BLaER1 (cell line): ENCODE data around the gene YTHDF1.
"Not testable (repeated sequence)": the region's sequence is repeated elsewhere in the genome, so short reads cannot be mapped to it uniquely, and the experiment has no call there.

Source experiments
- H3K27ac ChIP-seq: shearing (Covaris generic); formaldehyde crosslinking; 2 replicates; pipeline ENCODE4 v1.8.1; 2022
- H3K27me3 ChIP-seq: shearing (Covaris generic); formaldehyde crosslinking; 2 replicates; pipeline ENCODE4 v1.8.1; 2022
- H3K36me3 ChIP-seq: shearing (Covaris generic); formaldehyde crosslinking; 2 replicates; pipeline ENCODE4 v1.8.1; 2022
- H3K4me1 ChIP-seq: shearing (Covaris generic); formaldehyde crosslinking; 2 replicates; pipeline ENCODE4 v1.8.1; 2022
- H3K4me2 ChIP-seq: shearing (Covaris generic); formaldehyde crosslinking; 2 replicates; pipeline ENCODE4 v1.8.1; 2022
- H3K4me3 ChIP-seq: shearing (Covaris generic); formaldehyde crosslinking; 2 replicates; pipeline ENCODE4 v1.8.1; 2022
- H3K9ac ChIP-seq: shearing (Covaris generic); formaldehyde crosslinking; 2 replicates; pipeline ENCODE4 v1.8.1; 2022
- H3K9me3 ChIP-seq: shearing (Covaris generic); formaldehyde crosslinking; 2 replicates; pipeline ENCODE4 v1.8.1; 2022
- H4K20me1 ChIP-seq: shearing (Covaris generic); formaldehyde crosslinking; 2 replicates; pipeline ENCODE4 v1.8.1; 2022
- Cebpa-rat ChIP-seq: shearing (Covaris generic); IDR thresholded peaks from 2 replicates; pipeline ENCODE4 v1.8.1; 2022

Gene YTHDF1

DNA sequence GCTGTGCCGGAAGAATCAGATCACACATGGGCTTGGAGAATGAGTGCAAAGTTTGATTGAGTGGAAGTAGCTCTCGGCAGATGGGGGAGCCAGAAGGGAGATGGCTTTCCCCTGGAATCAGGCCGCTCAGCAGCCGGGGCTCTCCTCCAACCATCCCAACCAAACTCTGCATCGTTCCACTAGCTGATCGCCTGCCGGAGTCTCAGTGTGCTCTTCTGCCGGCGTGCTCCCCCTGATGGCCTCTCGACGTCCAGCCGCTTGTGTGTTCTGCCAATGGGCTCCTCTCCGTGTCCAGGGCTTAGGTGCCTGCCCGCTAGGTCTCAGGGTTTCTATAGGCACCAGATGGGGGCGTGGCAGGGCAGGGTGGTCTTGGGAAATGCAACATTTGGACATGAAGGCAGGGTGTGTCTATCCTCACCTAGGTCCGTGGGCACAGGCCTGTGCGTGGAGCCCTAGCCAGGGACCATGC, 14.9 kb upstream of the YTHDF1 start:
- Histone ChIP-seq H4K20me1 (no peaks in the 10 kb centered on the region), H3K9me3 (no peaks in the 10 kb centered on the region), H3K27me3 (peaks cover 28% of the 10 kb centered on the region), H3K27ac (no peak overlapping the region), H3K4me2 (peak overlapping the region; percentile 75), H3K9ac (no peak overlapping the region; the same call in 1 of the 2 replicates), H3K4me3 (no peak overlapping the region), H3K36me3 (no peaks in the 10 kb centered on the region), H3K4me1 (peaks cover 78% of the 10 kb centered on the region)
- no peak for TF ChIP-seq Cebpa-rat

DNA sequence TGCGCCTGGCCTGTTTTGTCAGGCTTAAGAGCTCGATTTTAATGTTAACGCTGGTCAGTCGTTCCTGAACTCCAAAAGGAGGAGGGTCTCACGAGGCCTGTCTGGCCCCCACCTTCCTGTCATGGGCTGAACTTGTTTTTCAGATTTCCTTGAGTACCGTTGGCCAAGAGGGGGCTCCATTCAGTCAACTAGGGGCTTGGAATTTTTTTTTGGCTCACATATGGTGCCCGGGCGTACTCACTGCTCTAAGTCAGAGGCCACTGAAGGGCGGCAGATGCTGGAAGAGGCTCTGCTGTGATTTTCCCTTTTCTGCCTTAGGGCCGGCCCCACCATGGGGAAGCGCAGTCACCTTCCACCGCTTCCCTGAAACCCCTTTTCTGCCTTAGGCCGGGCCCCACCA, 12.9 kb upstream of the YTHDF1 start:
- TF ChIP-seq Cebpa-rat: no peak
- Histone ChIP-seq H3K9me3 (no peaks in the 10 kb centered on the region), H3K27ac (no peak overlapping the region), H3K36me3 (no peaks in the 10 kb centered on the region), H3K4me2 (peak overlapping the region; percentile 75), H3K4me3 (no peak overlapping the region), H4K20me1 (no peaks in the 10 kb centered on the region), H3K9ac (no peak overlapping the region), H3K27me3 (peaks cover 28% of the 10 kb centered on the region), H3K4me1 (peaks cover 78% of the 10 kb centered on the region)

DNA sequence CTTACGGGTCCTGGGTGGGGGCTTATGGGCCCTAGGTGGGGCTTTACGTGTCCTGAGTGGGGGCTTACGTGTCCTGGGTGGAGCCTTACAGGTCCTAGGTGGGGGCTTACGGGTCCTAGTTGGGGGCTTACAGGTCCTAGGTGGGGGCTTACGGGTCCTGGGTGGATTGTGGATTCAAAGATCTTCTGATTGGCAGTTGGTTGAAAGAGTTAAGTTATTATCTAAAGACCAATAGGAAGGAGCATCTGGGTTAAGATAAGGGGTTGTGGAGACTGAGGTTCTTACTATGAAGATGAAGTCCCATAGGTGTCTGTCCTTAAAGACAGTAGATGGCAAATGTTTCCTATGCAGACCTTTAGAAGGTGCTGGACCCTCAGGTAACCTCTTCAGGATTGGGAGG, 11.3 kb upstream of the YTHDF1 start:
- Histone ChIP-seq H3K9ac (no peak overlapping the region), H3K36me3 (no peaks in the 10 kb centered on the region), H3K4me1 (peaks cover 72% of the 10 kb centered on the region), H3K27me3 (peaks cover 17% of the 10 kb centered on the region), H3K9me3 (no peaks in the 10 kb centered on the region), H3K4me3 (no peak overlapping the region), H3K27ac (no peak overlapping the region), H4K20me1 (no peaks in the 10 kb centered on the region), H3K4me2 (no peak overlapping the region)
- no peak for TF ChIP-seq Cebpa-rat

DNA sequence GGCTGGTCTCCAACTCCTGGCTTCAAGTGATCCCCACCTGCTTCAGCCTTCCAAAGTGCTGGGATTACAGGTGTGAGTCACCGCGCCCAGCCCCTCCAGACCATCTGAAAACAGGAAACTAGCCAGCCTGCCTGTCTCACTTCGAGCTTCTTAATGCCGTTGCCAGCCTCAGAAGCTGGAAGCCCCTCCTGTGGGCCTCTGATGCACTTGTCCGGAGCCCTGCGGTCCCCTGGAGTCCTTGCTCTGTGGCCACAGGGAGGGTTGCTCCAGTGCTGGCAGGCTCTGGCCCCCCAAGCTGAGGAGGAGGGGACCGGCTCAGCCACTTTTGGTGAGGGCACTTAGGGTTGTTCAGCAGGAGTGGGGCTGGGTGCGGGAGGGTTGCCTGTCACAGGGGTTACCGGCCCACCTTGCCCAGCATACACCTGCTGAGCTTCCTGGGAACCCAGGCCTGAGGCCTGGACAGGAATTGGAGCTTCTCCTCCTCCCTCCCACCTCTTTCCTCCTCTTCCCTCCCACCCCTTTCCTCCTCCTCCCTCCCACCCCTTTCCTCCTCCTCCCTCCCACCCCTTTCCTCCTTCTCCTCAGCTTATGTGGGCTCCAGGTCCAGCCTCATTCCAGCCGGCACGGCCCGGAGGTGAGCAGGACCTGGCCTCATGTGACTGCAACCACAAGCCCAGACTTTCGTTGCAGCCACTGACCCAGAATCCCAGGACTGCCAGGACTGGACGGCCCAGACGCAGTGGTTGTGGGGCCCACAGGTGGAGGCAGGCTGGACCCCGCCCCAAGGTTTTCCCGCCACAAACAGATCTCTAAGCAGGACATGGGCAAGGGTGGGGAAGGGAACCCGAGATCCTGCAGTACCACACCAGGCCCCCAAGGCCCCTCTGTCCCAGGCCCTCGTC, 10.4 kb upstream of the YTHDF1 start:
- no peak for TF ChIP-seq Cebpa-rat
- H3K27me3 ChIP-seq: peaks cover 7% of the 10 kb centered on the region; the same call in 1 of the 2 replicates
- no peak overlapping the region for H3K27ac ChIP-seq
- H3K9me3 ChIP-seq: no peaks in the 10 kb centered on the region
- no peaks in the 10 kb centered on the region for H4K20me1 ChIP-seq
- H3K4me3 ChIP-seq: no peak overlapping the region
- H3K9ac ChIP-seq: no peak overlapping the region
- no peaks in the 10 kb centered on the region for H3K36me3 ChIP-seq
- H3K4me2 ChIP-seq: peak overlapping the region; percentile 14; the same call in 1 of the 2 replicates
- H3K4me1 ChIP-seq: peaks cover 72% of the 10 kb centered on the region

DNA sequence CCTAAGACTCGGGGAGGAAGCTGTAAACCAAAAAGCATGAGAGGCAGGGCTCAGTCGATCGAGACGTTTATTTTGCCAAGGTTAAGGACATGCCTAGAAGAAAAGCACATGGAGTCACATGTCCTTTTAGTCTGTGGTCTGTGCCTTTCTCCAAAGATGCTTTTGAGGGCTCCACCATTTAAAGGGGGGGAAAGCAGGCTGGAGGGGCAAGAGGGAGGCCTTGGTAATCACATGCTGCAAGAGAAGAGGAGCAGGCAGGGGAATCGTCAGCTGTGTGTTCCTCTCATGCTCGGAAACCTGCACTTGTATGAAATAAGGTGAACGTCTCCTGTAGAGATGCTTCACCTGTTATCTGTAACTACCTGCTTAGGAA, 9.1 kb upstream of the YTHDF1 start:
- Histone ChIP-seq H3K4me2 (peak overlapping the region; percentile 49), H3K4me3 (no peak overlapping the region), H3K9me3 (no peaks in the 10 kb centered on the region), H3K27ac (0 out of 2 replicates have a peak overlapping the region, but pooled peaks have one; percentile 14), H3K4me1 (peaks cover 59% of the 10 kb centered on the region), H3K27me3 (0 out of 2 replicates have a peak, but pooled peaks cover under 1% of the 10 kb centered on the region), H4K20me1 (no peaks in the 10 kb centered on the region), H3K36me3 (no peaks in the 10 kb centered on the region), H3K9ac (no peak overlapping the region)
- TF ChIP-seq Cebpa-rat: no peak

DNA sequence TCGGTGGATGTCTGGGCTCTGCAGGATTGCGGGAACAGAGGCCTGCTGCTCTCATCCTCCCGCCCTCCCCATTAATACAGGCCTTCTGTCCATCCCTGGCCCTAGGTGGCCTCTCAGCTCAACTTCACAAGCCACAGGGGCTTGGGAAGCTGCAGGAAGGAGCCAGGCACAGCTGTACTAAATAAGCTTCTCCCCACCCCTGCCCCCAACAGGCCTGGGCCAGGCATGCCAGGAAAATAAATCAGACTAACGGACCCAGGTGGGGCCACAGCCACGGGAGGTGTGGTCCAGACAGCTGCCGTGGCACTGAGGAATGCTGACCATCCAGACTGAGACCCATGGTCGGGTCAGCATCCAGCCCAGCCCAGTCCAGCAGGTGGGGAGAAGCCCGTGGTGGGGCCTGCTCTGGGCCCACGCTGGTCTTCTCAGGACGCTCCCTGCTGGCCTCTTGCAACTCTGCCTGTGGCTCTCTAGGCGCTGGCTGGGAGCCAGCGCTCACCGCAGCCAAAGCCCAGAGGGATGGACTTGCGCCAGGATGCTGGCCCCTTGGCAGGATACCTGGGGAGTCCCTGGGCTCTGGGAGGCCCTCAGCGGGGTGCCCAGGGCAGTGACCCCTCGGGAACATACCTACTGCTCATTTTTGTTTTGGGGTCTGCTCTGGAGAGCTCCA, 8.6 kb upstream of the YTHDF1 start:
- peak overlapping the region; percentile 49 for H3K4me2 ChIP-seq
- TF ChIP-seq Cebpa-rat: no peak
- no peaks in the 10 kb centered on the region for H3K27me3 ChIP-seq
- 0 out of 2 replicates have a peak overlapping the region, but pooled peaks have one; percentile 14 for H3K27ac ChIP-seq
- no peak overlapping the region for H3K4me3 ChIP-seq
- no peak overlapping the region for H3K9ac ChIP-seq
- peaks cover 54% of the 10 kb centered on the region for H3K4me1 ChIP-seq
- H4K20me1 ChIP-seq: no peaks in the 10 kb centered on the region
- no peaks in the 10 kb centered on the region for H3K9me3 ChIP-seq
- no peaks in the 10 kb centered on the region for H3K36me3 ChIP-seq

DNA sequence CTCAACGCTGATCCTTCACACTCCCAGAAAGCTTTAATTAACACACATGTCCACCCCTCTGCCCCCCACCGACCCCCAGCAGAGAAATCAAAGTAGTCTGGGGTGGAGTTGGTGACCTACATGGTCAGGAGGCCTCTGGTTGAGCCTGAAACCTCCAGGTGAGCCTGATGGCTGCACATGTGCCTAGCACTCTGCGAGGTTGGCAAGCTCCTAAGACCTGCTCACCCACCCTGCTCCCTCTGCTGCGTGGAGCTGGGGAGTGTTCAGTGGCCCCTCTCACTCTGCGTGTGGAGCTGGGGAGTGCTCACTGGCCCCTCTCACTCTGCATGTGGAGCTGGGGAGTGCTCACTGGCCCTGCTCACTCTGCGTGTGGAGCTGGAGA, 7.9 kb upstream of the YTHDF1 start:
- Histone ChIP-seq H3K27ac (no peak overlapping the region), H3K36me3 (no peaks in the 10 kb centered on the region), H3K4me3 (no peak overlapping the region), H3K9me3 (no peaks in the 10 kb centered on the region), H4K20me1 (no peaks in the 10 kb centered on the region), H3K4me1 (peaks cover 47% of the 10 kb centered on the region), H3K9ac (no peak overlapping the region), H3K27me3 (no peaks in the 10 kb centered on the region), H3K4me2 (peak overlapping the region; percentile 49)
- TF ChIP-seq Cebpa-rat: no peak

DNA sequence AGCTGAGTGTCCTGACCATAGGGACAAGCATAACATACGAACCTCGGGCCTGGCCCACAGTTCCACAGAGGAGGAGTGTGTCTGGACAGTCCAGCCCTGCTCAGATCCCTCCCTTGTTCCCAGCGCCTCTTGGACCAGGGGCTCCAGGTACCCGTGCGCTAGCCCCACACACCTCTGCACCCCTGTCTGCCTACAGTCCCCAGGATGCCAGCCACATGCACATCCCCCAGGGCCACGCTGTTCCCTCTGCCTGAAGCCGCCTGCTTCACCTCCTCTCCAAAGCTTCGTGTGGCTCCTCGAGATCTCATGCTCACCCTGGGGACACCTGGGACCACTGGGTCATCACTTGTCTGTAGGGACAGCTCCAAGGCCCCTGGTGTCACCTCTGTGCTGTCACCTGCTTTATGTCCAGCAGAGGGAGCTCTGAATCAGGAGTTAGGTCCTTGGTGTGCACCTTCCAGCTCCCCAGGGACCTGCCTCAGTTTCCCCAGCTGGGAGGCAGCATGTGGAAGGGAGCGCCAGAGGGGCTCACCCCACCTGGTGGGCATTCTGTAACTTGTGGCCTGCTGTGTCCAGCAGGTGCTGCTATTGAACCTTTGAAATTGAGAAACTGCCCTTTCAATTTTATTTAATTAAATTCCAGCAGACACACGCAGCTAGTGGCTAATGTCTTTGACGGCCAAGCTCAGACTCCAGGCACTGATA, 7.3 kb upstream of the YTHDF1 start:
- no peaks in the 10 kb centered on the region for H4K20me1 ChIP-seq
- H3K9me3 ChIP-seq: no peaks in the 10 kb centered on the region
- no peak overlapping the region for H3K9ac ChIP-seq
- H3K4me2 ChIP-seq: peak overlapping the region; percentile 49; the same call in 1 of the 2 replicates
- no peaks in the 10 kb centered on the region for H3K27me3 ChIP-seq
- H3K27ac ChIP-seq: no peak overlapping the region
- no peak for TF ChIP-seq Cebpa-rat
- H3K4me1 ChIP-seq: peaks cover 41% of the 10 kb centered on the region
- no peak overlapping the region for H3K4me3 ChIP-seq
- no peaks in the 10 kb centered on the region for H3K36me3 ChIP-seq

DNA sequence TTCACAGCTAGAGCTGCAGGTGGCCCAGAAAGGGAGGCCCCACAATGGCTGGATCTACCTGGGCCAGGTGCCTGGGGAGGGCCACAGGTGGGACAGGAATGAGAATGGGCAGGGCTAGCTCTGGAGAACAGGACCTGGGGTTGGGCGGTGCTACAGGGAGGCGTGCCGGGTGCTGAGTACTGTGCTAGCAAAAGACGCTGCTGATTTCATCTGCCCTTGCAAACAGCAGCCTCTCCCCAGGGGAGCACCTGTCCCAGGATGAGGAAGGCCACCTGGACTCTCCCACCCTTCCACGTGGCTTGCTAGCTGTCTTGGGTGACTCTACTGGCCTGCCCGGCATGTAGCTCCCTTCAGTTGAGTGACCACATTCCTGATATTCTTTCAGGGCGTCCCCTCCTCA, 6.6 kb upstream of the YTHDF1 start:
- Histone ChIP-seq H4K20me1 (no peaks in the 10 kb centered on the region), H3K36me3 (no peaks in the 10 kb centered on the region), H3K27me3 (no peaks in the 10 kb centered on the region), H3K9me3 (no peaks in the 10 kb centered on the region), H3K4me1 (peaks cover 46% of the 10 kb centered on the region), H3K4me2 (no peak overlapping the region), H3K4me3 (no peak overlapping the region), H3K9ac (peak overlapping the region; percentile 24; the same call in 1 of the 2 replicates), H3K27ac (no peak overlapping the region)
- no peak for TF ChIP-seq Cebpa-rat

DNA sequence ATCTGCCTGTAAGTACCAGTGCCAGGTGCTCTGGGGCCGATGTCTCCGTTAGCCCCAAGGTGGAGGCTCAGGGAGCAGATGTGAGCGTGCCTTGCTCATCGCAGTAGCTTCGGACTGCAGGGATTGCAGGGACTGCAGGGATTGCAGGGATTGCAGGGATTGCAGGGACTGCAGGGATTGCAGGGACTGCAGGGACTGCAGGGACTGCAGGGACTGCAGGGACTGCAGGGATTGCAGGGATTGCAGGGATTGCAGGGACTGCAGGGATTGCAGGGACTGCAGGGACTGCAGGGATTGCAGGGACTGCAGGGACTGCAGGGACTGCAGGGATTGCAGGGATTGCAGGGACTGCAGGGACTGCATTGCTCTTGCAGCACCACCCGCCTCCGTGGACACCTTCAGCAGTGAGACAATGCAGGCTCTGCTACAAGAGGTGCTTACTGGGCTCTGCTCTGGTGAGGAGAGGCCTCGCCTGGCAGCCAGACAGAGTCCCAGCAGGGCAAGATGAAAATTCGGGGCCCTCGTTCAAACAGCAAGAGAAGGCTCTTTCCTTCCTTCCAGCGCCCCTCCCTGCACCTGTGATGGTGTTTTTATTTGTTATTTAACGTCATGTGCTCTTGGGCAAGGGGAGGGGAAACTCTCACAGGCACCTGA, 5.6 kb upstream of the YTHDF1 start:
- not testable (repeated sequence) for H3K27me3 ChIP-seq, H3K36me3 ChIP-seq, H3K9ac ChIP-seq, H3K4me2 ChIP-seq, H3K27ac ChIP-seq, H3K4me3 ChIP-seq, H3K9me3 ChIP-seq, H4K20me1 ChIP-seq
- peaks cover 56% of the 10 kb centered on the region for H3K4me1 ChIP-seq
